Measurements from ENCODE around the gene HIVEP2.

- TF ChIP-seq CTCF (IDR thresholded peaks at IDR 0.05) (no peak), POLR2A (IDR thresholded peaks at IDR 0.05) (no peak)
Measured at GRCh38 chr6:142854589-142855488, 90.1 kb downstream of the HIVEP2 start.
